ENCODE data around the gene RYR3.

- TF ChIP-seq CTCF (tag by site-specific recombination; IDR thresholded peaks at IDR 0.05) (no peak), ZBTB7A (tag by site-specific recombination; IDR thresholded peaks at IDR 0.05; ENCODE audit: low read depth) (no peak), ZFP37 (tag by site-specific recombination; IDR thresholded peaks at IDR 0.05) (no peak), ATF2 (tag by site-specific recombination; IDR thresholded peaks at IDR 0.05; ENCODE audit: low read depth) (no peak), REST (tag by site-specific recombination; IDR thresholded peaks at IDR 0.05) (no peak), ZNF580 (tag by site-specific recombination; IDR thresholded peaks at IDR 0.05) (no peak), ZNF707 (tag by site-specific recombination; IDR thresholded peaks at IDR 0.05) (no peak), ZBTB10 (tag by site-specific recombination; IDR thresholded peaks at IDR 0.05) (no peak), YY1 (tag by site-specific recombination; IDR thresholded peaks at IDR 0.05) (no peak), ZNF513 (tag by site-specific recombination; IDR thresholded peaks at IDR 0.05) (no peak)
Observed at GRCh38 chr15:33304924-33305323, 5.8 kb upstream of the RYR3 start.

Data from HEK293 (cell line).